A549 (cell line): Measurements from ENCODE around the gene LRRC7. TPM values are rescaled to one million over a fixed set of nuclear protein-coding genes. Genes with fewer than 3 reads are reported as not detected.

Experiments
- ATAC-seq, 2 experiments: fragments of 200-7000 bp in 1 of 2; fragments of >200 bp in 1 of 2; cut with Nextera tagmentation in 1 of 2; cut with Tn5 transposase in 1 of 2; 3 replicates each; pipeline versions ENCODE4 v1.8.0 to v1.9.1; 2018 to 2020; ENCODE audit warnings: mild to moderate bottlenecking in 1 of 2, moderate library complexity in 1 of 2
- CTCF ChIA-PET: fragments of 300-600 bp; sonication (Branson Sonifier 250); formaldehyde crosslinking; extraction: SDS; loops from one replicate; lab custom pipeline; 2021; ENCODE audit warnings: antibody characterized with exemption, inconsistent platforms; lab: Yijun Ruan, JAX
- POLR2A ChIA-PET: fragments of 350-600 bp; formaldehyde crosslinking; extraction: SDS; loops from one replicate; lab custom pipeline; 2021; ENCODE audit warnings: antibody characterized with exemption, inconsistent platforms; lab: Yijun Ruan, JAX
- DNase-seq, 2 experiments: peaks; one replicate each; pipeline versions ENCODE4 v3.0.0 to v3.0.0-alpha.2; 2011 to 2016; ENCODE audit warnings: low read depth in 1 of 2, low spot score in 1 of 2
- FAIRE-seq: peaks from 2 replicates; lab custom pipeline; 2011; peaks lifted over from hg19 to GRCh38; lab: Jason Lieb, UNC
- H3K27ac ChIP-seq, 2 experiments: fragments of >200 bp; sonication (Bioruptor Twin); formaldehyde crosslinking; 3 replicates each; pipeline ENCODE4 v1.5.1; 2016 to 2017
- H3K4me1 ChIP-seq: fragments of >200 bp; sonication (Bioruptor Twin); formaldehyde crosslinking; 3 replicates; pipeline ENCODE4 v1.6.1; 2016
- H3K4me2 ChIP-seq: fragments of >200 bp; sonication (Bioruptor Twin); formaldehyde crosslinking; 3 replicates; pipeline ENCODE4 v1.6.1; 2016
- H3K4me3 ChIP-seq: fragments of >200 bp; sonication (Bioruptor Twin); formaldehyde crosslinking; 3 replicates; pipeline ENCODE4 v1.5.1; 2016
- H3K9me3 ChIP-seq: fragments of >200 bp; sonication (Bioruptor Twin); formaldehyde crosslinking; 3 replicates; pipeline ENCODE4 v1.6.1; 2016
- CBX2 ChIP-seq: fragments of 200-600 bp; sonication (generic); IDR thresholded peaks from 2 replicates; pipeline ENCODE4 v1.6.1; 2016; ENCODE audit warnings: low read depth, mild to moderate bottlenecking, borderline replicate concordance
- CBX8 ChIP-seq: fragments of 200-600 bp; sonication (generic); IDR thresholded peaks from 2 replicates; pipeline ENCODE4 v1.6.1; 2016
- CEBPB ChIP-seq, 2 experiments: fragments of >200 bp in 1 of 2; sonication (Bioruptor Twin) in 1 of 2; formaldehyde crosslinking in 1 of 2; IDR thresholded peaks; 2 replicates each; pipeline ENCODE4 v1.6.1; 2012 to 2016
- CTCF ChIP-seq: fragments of >200 bp; sonication (Bioruptor Twin); formaldehyde crosslinking; IDR thresholded peaks from 3 replicates; pipeline ENCODE4 v1.5.1; 2016
- EHF ChIP-seq: fragments of 250-450 bp; sonication (Bioruptor Pico); IDR thresholded peaks from 2 replicates; pipeline ENCODE4 v1.5.0; 2020; ENCODE audit warnings: mild to moderate bottlenecking
- EHMT2 ChIP-seq: fragments of 200-600 bp; sonication (generic); IDR thresholded peaks from 2 replicates; pipeline ENCODE4 v1.6.1; 2016; ENCODE audit warnings: antibody characterized with exemption, low read depth, mild to moderate bottlenecking, moderate library complexity
- ELK1 ChIP-seq: fragments of 150-350 bp; IDR thresholded peaks from 2 replicates; pipeline ENCODE4 v1.6.1; 2014; ENCODE audit warnings: low read depth, mild to moderate bottlenecking, low read length
- FOSB ChIP-seq: fragments of 250-450 bp; sonication (Bioruptor Pico); IDR thresholded peaks from 2 replicates; pipeline ENCODE4 v1.5.0; 2020; ENCODE audit warnings: mild to moderate bottlenecking, moderate library complexity
- FOXS1 ChIP-seq: fragments of 250-450 bp; sonication (Bioruptor Pico); IDR thresholded peaks from 2 replicates; pipeline ENCODE4 v1.5.0; 2020; ENCODE audit warnings: mild to moderate bottlenecking, moderate library complexity
- GATA3 ChIP-seq: IDR thresholded peaks from 2 replicates; pipeline ENCODE4 v1.6.1; 2012; ENCODE audit warnings: borderline replicate concordance
- HEYL ChIP-seq: fragments of 250-450 bp; sonication (Bioruptor Pico); IDR thresholded peaks from 2 replicates; pipeline ENCODE4 v1.8.0; 2021; ENCODE audit warnings: mild to moderate bottlenecking, moderate library complexity
- HOXB5 ChIP-seq: fragments of 250-450 bp; sonication (Bioruptor Pico); IDR thresholded peaks from 2 replicates; pipeline ENCODE4 v1.5.0; 2020; ENCODE audit warnings: mild to moderate bottlenecking, moderate library complexity
- JUNB ChIP-seq: fragments of >200 bp; sonication (Bioruptor Twin); formaldehyde crosslinking; IDR thresholded peaks from 2 replicates; pipeline ENCODE4 v1.6.1; 2016
- KDM1A ChIP-seq: fragments of 200-600 bp; sonication (generic); IDR thresholded peaks from 2 replicates; pipeline ENCODE4 v1.6.1; 2016; ENCODE audit warnings: low read depth, mild to moderate bottlenecking
- KDM5A ChIP-seq: fragments of 200-600 bp; sonication (generic); IDR thresholded peaks from 2 replicates; pipeline ENCODE4 v1.6.1; 2016; ENCODE audit warnings: antibody characterized with exemption, mild to moderate bottlenecking
- MAX ChIP-seq: IDR thresholded peaks from 2 replicates; pipeline ENCODE4 v1.6.1; 2012
- MAZ ChIP-seq: fragments of 150-350 bp; IDR thresholded peaks from 2 replicates; pipeline ENCODE4 v1.6.1; 2014; ENCODE audit warnings: antibody characterized with exemption, low read depth, low read length, borderline replicate concordance
- MYC ChIP-seq: IDR thresholded peaks from 2 replicates; pipeline ENCODE4 v1.6.1; 2012; ENCODE audit warnings: mild to moderate bottlenecking, inconsistent platforms, low read length, improper control_type of control experiment, borderline replicate concordance
- NFE2L2 ChIP-seq: fragments of 150-350 bp; conservative IDR thresholded peaks from 2 replicates; pipeline ENCODE4 v1.6.1; 2014; ENCODE audit warnings: low read length
- NPAS2 ChIP-seq: fragments of 250-450 bp; sonication (Bioruptor Pico); IDR thresholded peaks from 2 replicates; pipeline ENCODE4 v1.8.0; 2022; ENCODE audit warnings: mild to moderate bottlenecking, moderate library complexity, borderline replicate concordance
- NR3C1 ChIP-seq: fragments of >200 bp; sonication (Bioruptor Twin); formaldehyde crosslinking; IDR thresholded peaks from 3 replicates; pipeline ENCODE4 v1.6.1; 2017
- POLR2A ChIP-seq: IDR thresholded peaks from 2 replicates; pipeline ENCODE4 v1.6.1; 2012; ENCODE audit warnings: mild to moderate bottlenecking, low read length
- POLR2AphosphoS2 ChIP-seq: conservative IDR thresholded peaks from 2 replicates; pipeline ENCODE4 v1.6.1; 2012; ENCODE audit warnings: low read length, improper control_type of control experiment, inconsistent platforms
- RARB ChIP-seq: fragments of 250-450 bp; sonication (Bioruptor Pico); IDR thresholded peaks from 2 replicates; pipeline ENCODE4 v1.8.0; 2021; ENCODE audit warnings: mild to moderate bottlenecking, moderate library complexity
- RCOR1 ChIP-seq: fragments of 150-350 bp; IDR thresholded peaks from 2 replicates; pipeline ENCODE4 v1.6.1; 2014; ENCODE audit warnings: antibody characterized with exemption, low read length, low read depth
- RFX5 ChIP-seq: fragments of 450-650 bp; IDR thresholded peaks from 2 replicates; pipeline ENCODE4 v1.7.1; 2014; ENCODE audit warnings: antibody characterized with exemption, mild to moderate bottlenecking, moderate library complexity
- SMC3 ChIP-seq: fragments of >200 bp; sonication (Bioruptor Twin); formaldehyde crosslinking; IDR thresholded peaks from 3 replicates; pipeline ENCODE4 v1.6.1; 2018; ENCODE audit warnings: inconsistent platforms
- SREBF2 ChIP-seq: fragments of 450-650 bp; IDR thresholded peaks from 2 replicates; pipeline ENCODE4 v1.6.1; 2014; ENCODE audit warnings: mild to moderate bottlenecking, moderate library complexity
- TFCP2L1 ChIP-seq: fragments of 250-450 bp; sonication (Bioruptor Pico); IDR thresholded peaks from 2 replicates; pipeline ENCODE4 v1.5.0; 2021; ENCODE audit warnings: mild to moderate bottlenecking
- TP53 ChIP-seq: fragments of 250-450 bp; sonication (Bioruptor Pico); IDR thresholded peaks from 2 replicates; pipeline ENCODE4 v1.5.0; 2021; ENCODE audit warnings: mild to moderate bottlenecking, moderate library complexity
- ZNF302 ChIP-seq: fragments of 250-450 bp; sonication (Bioruptor Pico); IDR thresholded peaks from 2 replicates; pipeline ENCODE4 v1.9.0; 2021; ENCODE audit warnings: inconsistent platforms, mild to moderate bottlenecking, moderate library complexity
- WGBS: methylation state at CpG from one replicate; pipeline ENCODE4 v1.1.6; 2017; ENCODE audit errors: missing lambda C conversion rate; 5-methylcytosine and 5-hydroxymethylcytosine counted together
- polyA plus RNA-seq, 4 experiments: library from polyadenylated mRNA; depleted of rRNA in 3 of 4; stranded (reverse); fragments of >200 nt; fragmentation: RNase III in 1 of 4; extraction: RNeasy Plus Mini Kit Qiagen cat#74134 plus additional on column Dnase treatment in 1 of 4; gene quantifications; 2 replicates in 3 of 4; 3 replicates in 1 of 4; pipeline ENCODE4 v1.2.3, GENCODE V29; 2011 to 2017

The LRRC7 gene
- polyA plus RNA-seq, 2 of the 4 experiments (the other 2 are of a cell fraction): not detected

GRCh38 chr1:69777423-69777822 is 209.7 kb downstream of the LRRC7 start:
- FAIRE-seq: no peak
- Histone ChIP-seq H3K4me3 (no peak overlapping the region), H3K4me2 (no peak overlapping the region)
- no peak for DNase-seq
- 0% methylated on average over 1 of the region's 1 CpG for WGBS
- POLR2A ChIA-PET: no interaction called here
- TF ChIP-seq SREBF2 (no peak), MAX (no peak), KDM5A (no peak), EHMT2 (no peak), GATA3 (no peak), RARB (CRISPR knock-in tag) (no peak), KDM1A (no peak)
- TF ChIP-seq, all 56 proteins: peak for 0
- no peak for ATAC-seq
- H3K9me3 ChIP-seq: no peaks in the 10 kb centered on the region
- H3K4me1 ChIP-seq: no peaks in the 10 kb centered on the region
- CTCF ChIA-PET: no interaction called here
- H3K27ac ChIP-seq: no peak overlapping the region

GRCh38 chr1:69777971-69778370 is 210.2 kb downstream of the LRRC7 start:
- FAIRE-seq (no peak), DNase-seq (no peak), ATAC-seq (no peak)
- CTCF ChIA-PET: no interaction called here
- TF ChIP-seq CEBPB (IDR thresholded peaks at IDR 0.05) (no peak), NR3C1 (no peak), EHF (CRISPR knock-in tag) (no peak), POLR2AphosphoS2 (no peak), POLR2A (no peak), CBX8 (no peak), TFCP2L1 (CRISPR knock-in tag) (no peak), RCOR1 (no peak), FOXS1 (no peak), MAX (no peak), MYC (no peak), TP53 (CRISPR knock-in tag) (no peak)
- H3K4me2 ChIP-seq: no peak overlapping the region
- H3K27ac ChIP-seq: no peak overlapping the region
- H3K4me3 ChIP-seq: no peak overlapping the region
- no peaks in the 10 kb centered on the region for H3K4me1 ChIP-seq
- H3K9me3 ChIP-seq: no peaks in the 10 kb centered on the region
- POLR2A ChIA-PET: no interaction called here

GRCh38 chr1:69787151-69787550 is 219.4 kb downstream of the LRRC7 start:
- no peak for TF ChIP-seq NPAS2 (CRISPR knock-in tag)
- TF ChIP-seq KDM1A: no peak
- no peak for TF ChIP-seq EHMT2
- Histone ChIP-seq H3K9me3 (no peaks in the 10 kb centered on the region), H3K4me2 (no peak overlapping the region), H3K4me1 (no peaks in the 10 kb centered on the region), H3K4me3 (no peak overlapping the region), H3K27ac (no peak overlapping the region)
- FAIRE-seq (no peak), DNase-seq (no peak), ATAC-seq (no peak)
- 4% methylated on average over 5 of the region's 5 CpGs for WGBS
- POLR2A ChIA-PET: no interaction called here
- CTCF ChIA-PET: no interaction called here

- Histone ChIP-seq H3K27ac (no peak overlapping the region), H3K4me2 (no peak overlapping the region), H3K4me1 (no peaks in the 10 kb centered on the region), H3K4me3 (no peak overlapping the region), H3K9me3 (no peaks in the 10 kb centered on the region)
- ATAC-seq: no peak
- no peak for DNase-seq
- WGBS: 0% methylated on average over 1 of the region's 1 CpG
- TF ChIP-seq RFX5: no peak
- no peak for TF ChIP-seq MAZ
- TF ChIP-seq JUNB: no peak
- no peak for TF ChIP-seq NR3C1
- FAIRE-seq: no peak
- CTCF ChIA-PET: no interaction called here
- POLR2A ChIA-PET: no interaction called here
Observed at GRCh38 chr1:69791311-69791710, 223.6 kb downstream of the LRRC7 start.

- Histone ChIP-seq H3K9me3 (no peaks in the 10 kb centered on the region), H3K27ac (no peak overlapping the region), H3K4me2 (no peak overlapping the region), H3K4me3 (no peak overlapping the region), H3K4me1 (no peaks in the 10 kb centered on the region)
- POLR2A ChIA-PET: no interaction called here
- FAIRE-seq: no peak
- WGBS: 9% methylated on average over 7 of the region's 7 CpGs
- ATAC-seq: no peak
- peak in 1 of 2 experiments; percentile 1 for DNase-seq
- CTCF ChIA-PET: no interaction called here
- TF ChIP-seq ELK1 (no peak), CBX2 (no peak), FOSB (CRISPR knock-in tag) (no peak), NFE2L2 (no peak), HOXB5 (CRISPR knock-in tag) (no peak), ZNF302 (no peak), CTCF (no peak), HEYL (CRISPR knock-in tag) (no peak), MYC (no peak), SMC3 (no peak)
Observed at GRCh38 chr1:69794831-69795230, 227.1 kb downstream of the LRRC7 start.
